Measurements from ENCODE around the gene LRCH1.
A peak's percentile ranks its signal among the peaks of the same experiment; 100 is the strongest.

The LRCH1 gene

GRCh38 chr13:46526100-46526735, 26.8 kb upstream of the LRCH1 start:
- no peak for TF ChIP-seq CTCF (IDR thresholded peaks at IDR 0.05)
- no peak overlapping the region for H3K27ac ChIP-seq
- no peak for DNase-seq (ENCODE audit: low spot score)
- no peak overlapping the region for H3K4me3 ChIP-seq

- TF ChIP-seq CTCF (IDR thresholded peaks at IDR 0.05) = no peak
- no peak overlapping the region for H3K4me3 ChIP-seq
- no peak for DNase-seq (ENCODE audit: low spot score)
- no peak overlapping the region for H3K27ac ChIP-seq
Measured at GRCh38 chr13:46526740-46527139, 26.2 kb upstream of the LRCH1 start.

GRCh38 chr13:46527237-46527636, 25.7 kb upstream of the LRCH1 start:
- H3K4me3 ChIP-seq = no peak overlapping the region
- no peak overlapping the region for H3K27ac ChIP-seq
- TF ChIP-seq CTCF (IDR thresholded peaks at IDR 0.05) = no peak
- DNase-seq (ENCODE audit: low spot score) = no peak

GRCh38 chr13:46529216-46529919, 23.6 kb upstream of the LRCH1 start:
- Histone ChIP-seq H3K4me3 (no peak overlapping the region), H3K27ac (no peak overlapping the region)
- TF ChIP-seq CTCF (IDR thresholded peaks at IDR 0.05) = no peak
- no peak for DNase-seq (ENCODE audit: low spot score)

GRCh38 chr13:46530084-46530935, 22.7 kb upstream of the LRCH1 start:
- H3K27ac ChIP-seq = peak overlapping the region in 1 of 2 donors; percentile 53
- H3K4me3 ChIP-seq = no peak overlapping the region
- no peak for DNase-seq (ENCODE audit: low spot score)
- TF ChIP-seq CTCF (IDR thresholded peaks at IDR 0.05) = no peak

- DNase-seq (ENCODE audit: low spot score) = no peak
- no peak overlapping the region for H3K27ac ChIP-seq
- TF ChIP-seq CTCF (IDR thresholded peaks at IDR 0.05) = no peak
- H3K4me3 ChIP-seq = no peak overlapping the region
Measured at GRCh38 chr13:46531953-46532352, 21.0 kb upstream of the LRCH1 start.

Data from coronary artery (tissue), 2 donors.